Transverse colon (tissue), 3 donors: Measurements from ENCODE around the gene PSMC1.

ENCODE experiments used
- CTCF ChIP-seq, 5 experiments: fragments of 200-600 bp in 3 of 5; fragments of 450-650 bp in 2 of 5; sonication (generic) in 3 of 5; IDR thresholded peaks; 1 replicate in 2 of 5; 2 replicates in 3 of 5; pipeline ENCODE4 v1.5.1; 2016 to 2017; ENCODE audit warnings: antibody characterized with exemption in 5 of 5, inconsistent platforms in 3 of 5, mild to moderate bottlenecking in 2 of 5, moderate library complexity in 1 of 5
- EP300 ChIP-seq: sonication (generic); formaldehyde crosslinking; IDR thresholded peaks from one replicate; pipeline ENCODE4 v1.6.1; 2017; ENCODE audit warnings: antibody characterized with exemption, low read depth
- POLR2A ChIP-seq: fragments of 450-650 bp; IDR thresholded peaks from one replicate; pipeline ENCODE4 v1.6.1; 2016; ENCODE audit warnings: antibody characterized with exemption, mild to moderate bottlenecking, moderate library complexity

- TF ChIP-seq CTCF (IDR thresholded peaks at IDR 0.05): no peak
- peak; percentile 64 for TF ChIP-seq POLR2A
- TF ChIP-seq EP300: peak; percentile 25
Measured at GRCh38 chr14:90256354-90257131, at the start of gene PSMC1.
